HEK293 (cell line): ENCODE results near the gene MATCAP1.

Source experiments
- CTCF ChIA-PET: fragments of 350-600 bp; formaldehyde crosslinking; extraction: SDS; loops from one replicate; lab custom pipeline; 2021; ENCODE audit warnings: antibody characterized with exemption; lab: Yijun Ruan, JAX
- POLR2A ChIA-PET: fragments of 300-600 bp; formaldehyde crosslinking; extraction: SDS; loops from one replicate; lab custom pipeline; 2020; ENCODE audit warnings: antibody characterized with exemption, inconsistent platforms; lab: Yijun Ruan, JAX
- H3K27ac ChIP-seq: fragments of 200-500 bp; sonication (Bioruptor generic); 2 replicates; pipeline ENCODE4 v1.5.1; 2014; ENCODE audit warnings: low read depth, low read length, control low read depth, inconsistent platforms; ENCODE audit errors: extremely low read depth
- H3K36me3 ChIP-seq, 2 experiments: fragments of 200-500 bp in 1 of 2; sonication (Bioruptor generic) in 1 of 2; 1 replicate in 1 of 2; 2 replicates in 1 of 2; pipeline ENCODE4 v1.5.1; 2014 to 2017; ENCODE audit warnings: inconsistent platforms in 2 of 2, low read length in 2 of 2; ENCODE audit not compliant: control insufficient read depth in 2 of 2, insufficient read depth in 1 of 2
- H3K4me1 ChIP-seq: fragments of 200-500 bp; sonication (Bioruptor generic); 2 replicates; pipeline ENCODE4 v1.5.1; 2014; ENCODE audit warnings: mild to moderate bottlenecking, low read length, inconsistent platforms; ENCODE audit not compliant: control insufficient read depth, insufficient read depth
- H3K4me3 ChIP-seq: 2 replicates; pipeline ENCODE4 v1.5.1; 2011; ENCODE audit warnings: low read depth, mild to moderate bottlenecking, control low read depth, low read length, moderate library complexity
- H3K9me3 ChIP-seq: fragments of 200-500 bp; sonication (Bioruptor generic); 2 replicates; pipeline ENCODE4 v1.5.1; 2014; ENCODE audit warnings: low read depth, low read length, inconsistent platforms; ENCODE audit not compliant: control insufficient read depth, insufficient read depth
- FEZF1 ChIP-seq: fragments of 450-650 bp; formaldehyde crosslinking; IDR thresholded peaks from 2 replicates; pipeline ENCODE4 v1.5.1; 2016; ENCODE audit warnings: missing biosample characterization, missing genetic modification characterization
- GLI2 ChIP-seq: fragments of 450-650 bp; formaldehyde crosslinking; IDR thresholded peaks from 2 replicates; pipeline ENCODE4; 2017; ENCODE audit warnings: missing biosample characterization, missing genetic modification characterization, low read depth, borderline replicate concordance
- SCRT2 ChIP-seq: fragments of 450-650 bp; formaldehyde crosslinking; IDR thresholded peaks from 2 replicates; pipeline ENCODE4 v1.5.1; 2016; ENCODE audit warnings: missing biosample characterization, missing genetic modification characterization
- YY2 ChIP-seq: fragments of 450-650 bp; formaldehyde crosslinking; IDR thresholded peaks from 2 replicates; pipeline ENCODE4 v1.5.1; 2016; ENCODE audit warnings: missing biosample characterization, missing genetic modification characterization
- ZBTB21 ChIP-seq: fragments of 450-650 bp; formaldehyde crosslinking; IDR thresholded peaks from 2 replicates; pipeline ENCODE4 v1.5.1; 2017; ENCODE audit warnings: missing biosample characterization, missing genetic modification characterization
- ZFHX2 ChIP-seq: fragments of 450-650 bp; formaldehyde crosslinking; conservative IDR thresholded peaks from 2 replicates; pipeline ENCODE4 v1.5.1; 2016; ENCODE audit warnings: missing biosample characterization, missing genetic modification characterization
- ZNF19 ChIP-seq: fragments of 450-650 bp; formaldehyde crosslinking; IDR thresholded peaks from 2 replicates; pipeline ENCODE4; 2016; ENCODE audit warnings: missing biosample characterization, missing genetic modification characterization, low read depth
- ZNF2 ChIP-seq: fragments of 450-650 bp; formaldehyde crosslinking; IDR thresholded peaks from 2 replicates; pipeline ENCODE4 v1.5.1; 2016; ENCODE audit warnings: missing biosample characterization, missing genetic modification characterization
- ZNF239 ChIP-seq: fragments of 450-650 bp; formaldehyde crosslinking; IDR thresholded peaks from 2 replicates; pipeline ENCODE4 v1.5.1; 2016; ENCODE audit warnings: missing biosample characterization, missing genetic modification characterization
- ZNF391 ChIP-seq: fragments of 450-650 bp; formaldehyde crosslinking; IDR thresholded peaks from 2 replicates; pipeline ENCODE4 v1.5.1; 2016; ENCODE audit warnings: low read depth, missing biosample characterization, missing genetic modification characterization, borderline replicate concordance
- ZNF514 ChIP-seq: fragments of 450-650 bp; formaldehyde crosslinking; IDR thresholded peaks from 2 replicates; pipeline ENCODE4 v1.5.1; 2016; ENCODE audit warnings: missing biosample characterization, missing genetic modification characterization
- ZNF521 ChIP-seq: fragments of 450-650 bp; formaldehyde crosslinking; IDR thresholded peaks from 2 replicates; pipeline ENCODE4 v1.5.1; 2017; ENCODE audit warnings: missing biosample characterization, mild to moderate bottlenecking, missing genetic modification characterization
- ZNF561 ChIP-seq: fragments of 450-650 bp; IDR thresholded peaks from 2 replicates; pipeline ENCODE4 v1.5.1; 2018; ENCODE audit warnings: missing biosample characterization, missing genetic modification characterization, borderline replicate concordance
- ZNF624 ChIP-seq: fragments of 450-650 bp; formaldehyde crosslinking; IDR thresholded peaks from 2 replicates; pipeline ENCODE4 v1.5.1; 2017; ENCODE audit warnings: missing biosample characterization, missing genetic modification characterization
- ZNF658 ChIP-seq: fragments of 450-650 bp; formaldehyde crosslinking; IDR thresholded peaks from 2 replicates; pipeline ENCODE4; 2016; ENCODE audit warnings: missing biosample characterization, missing genetic modification characterization
- ZNF660 ChIP-seq: fragments of 450-650 bp; IDR thresholded peaks from 2 replicates; pipeline ENCODE4 v1.5.1; 2018; ENCODE audit warnings: missing biosample characterization, mild to moderate bottlenecking, missing genetic modification characterization
- ZXDB ChIP-seq: fragments of 450-650 bp; formaldehyde crosslinking; IDR thresholded peaks from 2 replicates; pipeline ENCODE4 v1.5.1; 2016; ENCODE audit warnings: missing biosample characterization, missing genetic modification characterization
- TF ChIP-seq, protein P1 (sequence below): fragments of 450-650 bp; IDR thresholded peaks from 2 replicates; pipeline ENCODE4 v1.5.1; 2018; ENCODE audit warnings: missing biosample characterization, missing genetic modification characterization
- TF ChIP-seq, protein P2 (sequence below): fragments of 450-650 bp; formaldehyde crosslinking; IDR thresholded peaks from 2 replicates; pipeline ENCODE4 v1.5.1; 2016; ENCODE audit warnings: missing biosample characterization, missing genetic modification characterization, low read depth
- TF ChIP-seq, protein P3 (sequence below): fragments of 450-650 bp; formaldehyde crosslinking; IDR thresholded peaks from 2 replicates; pipeline ENCODE4 v1.5.1; 2016; ENCODE audit warnings: missing biosample characterization, missing genetic modification characterization
- TF ChIP-seq, protein P4 (sequence below): fragments of 450-650 bp; formaldehyde crosslinking; IDR thresholded peaks from 2 replicates; pipeline ENCODE4 v1.5.1; 2016; ENCODE audit warnings: missing biosample characterization, missing genetic modification characterization
- TF ChIP-seq, protein P5 (sequence below): fragments of 450-650 bp; formaldehyde crosslinking; IDR thresholded peaks from 2 replicates; pipeline ENCODE4 v1.5.1; 2016; ENCODE audit warnings: missing biosample characterization, missing genetic modification characterization

MATCAP1 gene

DNA sequence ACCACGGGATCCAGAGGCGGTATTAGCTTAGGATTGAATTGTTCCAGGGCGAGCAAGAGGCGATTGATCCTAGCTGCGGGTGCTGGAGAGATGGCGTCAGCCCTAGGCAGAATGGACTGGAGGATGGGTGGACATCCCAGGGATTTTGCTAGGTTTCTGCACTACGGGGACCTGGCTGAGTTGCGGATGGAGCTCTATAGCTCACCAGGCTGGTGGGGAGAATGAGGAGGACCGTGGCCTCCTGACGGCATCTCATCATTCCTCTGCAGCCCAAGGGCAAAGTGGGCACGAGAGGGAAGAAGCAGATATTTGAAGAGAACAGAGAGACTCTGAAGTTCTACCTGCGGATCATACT is 43.8 kb upstream of the MATCAP1 start:
- no peaks in the 10 kb centered on the region for H3K9me3 ChIP-seq
- POLR2A ChIA-PET: interaction anchor here (0.9 to 10.0 kb wide), 9 partner anchors 10 to 210 kb away, joined by 3 to 109 read pairs (median 6); partner anchors contain the start of genes FHOD1 and SLC9A5
- no peaks in the 10 kb centered on the region for H3K4me1 ChIP-seq
- TF ChIP-seq ZNF391 (tag by site-specific recombination): no peak
- no peak for TF ChIP-seq ZNF521 (tag by site-specific recombination)
- no peak for TF ChIP-seq GLI2 (tag by site-specific recombination)
- no peak for TF ChIP-seq ZNF624 (tag by site-specific recombination)
- TF ChIP-seq, protein P1, sequence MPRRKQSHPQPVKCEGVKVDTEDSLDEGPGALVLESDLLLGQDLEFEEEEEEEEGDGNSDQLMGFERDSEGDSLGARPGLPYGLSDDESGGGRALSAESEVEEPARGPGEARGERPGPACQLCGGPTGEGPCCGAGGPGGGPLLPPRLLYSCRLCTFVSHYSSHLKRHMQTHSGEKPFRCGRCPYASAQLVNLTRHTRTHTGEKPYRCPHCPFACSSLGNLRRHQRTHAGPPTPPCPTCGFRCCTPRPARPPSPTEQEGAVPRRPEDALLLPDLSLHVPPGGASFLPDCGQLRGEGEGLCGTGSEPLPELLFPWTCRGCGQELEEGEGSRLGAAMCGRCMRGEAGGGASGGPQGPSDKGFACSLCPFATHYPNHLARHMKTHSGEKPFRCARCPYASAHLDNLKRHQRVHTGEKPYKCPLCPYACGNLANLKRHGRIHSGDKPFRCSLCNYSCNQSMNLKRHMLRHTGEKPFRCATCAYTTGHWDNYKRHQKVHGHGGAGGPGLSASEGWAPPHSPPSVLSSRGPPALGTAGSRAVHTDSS (tag by site-specific recombination): no peak
- no peak for TF ChIP-seq SCRT2 (tag by site-specific recombination)
- TF ChIP-seq ZNF514 (tag by site-specific recombination): no peak
- peak overlapping the region; percentile 93 for H3K4me3 ChIP-seq
- no peak overlapping the region; the same call in 1 of the 2 replicates for H3K27ac ChIP-seq
- CTCF ChIA-PET: interaction anchor here (0.7 to 1.1 kb wide), 3 partner anchors 17 to 48 kb away, joined by 3 read pairs; no protein-coding TSS in a partner anchor
- peaks cover 4 to 47% of the 10 kb centered on the region in 2 experiments; a peak in 2 of 3 replicates for H3K36me3 ChIP-seq

DNA sequence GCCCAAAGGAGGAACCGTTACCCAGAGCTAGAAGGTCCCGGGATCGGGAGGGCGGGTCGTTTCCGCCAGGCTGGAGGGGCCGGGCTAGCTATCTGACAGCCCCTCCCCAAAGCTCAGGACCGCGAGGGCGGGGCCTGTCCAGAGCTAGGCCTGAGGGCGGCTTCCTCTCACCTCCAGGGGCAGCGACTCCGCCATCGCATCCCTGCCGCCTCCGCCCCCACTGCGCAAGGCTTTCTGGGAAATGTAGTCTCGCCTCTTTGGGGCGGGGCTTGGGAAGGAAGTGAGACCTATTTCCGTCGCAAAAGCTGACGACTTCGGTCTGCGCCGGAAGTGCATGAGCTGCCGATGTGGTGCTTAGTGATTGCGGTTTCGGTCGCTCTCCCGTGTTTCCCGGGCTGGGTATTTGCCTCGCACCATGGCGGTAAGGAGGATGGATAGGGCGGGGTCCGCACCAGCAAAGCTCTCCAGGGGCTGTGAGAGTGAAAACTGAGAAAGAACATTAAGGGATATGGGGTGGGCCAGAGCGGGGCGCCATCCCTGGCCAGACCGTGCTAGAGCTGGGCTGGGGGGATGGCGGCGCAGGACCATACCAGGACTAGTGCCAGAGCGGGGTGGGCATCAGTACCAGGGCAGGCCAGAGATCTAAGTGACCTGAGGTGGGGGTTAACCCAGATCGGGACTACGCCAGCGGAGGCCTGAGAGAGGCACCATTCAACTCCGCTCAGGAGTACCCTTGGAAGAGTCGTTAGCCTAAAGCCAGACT is 43.2 kb upstream of the MATCAP1 start, which contains the start of gene TMEM208:
Gene TMEM208, plus strand, starts transcription at position 327 of the 763 bp plus-strand sequence. Its CDS starts 89 bp downstream, at position 416.
- POLR2A ChIA-PET: interaction anchor here (0.5 to 10.0 kb wide), 16 partner anchors 9 to 209 kb away, joined by 3 to 109 read pairs (median 5); partner anchors contain the start of genes FHOD1, KCTD19, LRRC36 and SLC9A5
- Histone ChIP-seq H3K27ac (no peak within 1 kb of the TSS; the same call in 1 of the 2 replicates), H3K4me3 (peak within 1 kb of the TSS; percentile 93), H3K9me3 (no peaks in the 10 kb centered on the region), H3K4me1 (no peaks in the 10 kb centered on the region), H3K36me3 (peaks cover under 1 to 45% of the 10 kb centered on the region in 2 experiments; a peak in 2 of 3 replicates)
- CTCF ChIA-PET: interaction anchor here (0.7 to 1.1 kb wide), 10 partner anchors 12 to 239 kb away, joined by 3 to 4 read pairs (median 3); partner anchors contain the start of gene ZDHHC1
- TF ChIP-seq ZNF660 (tag by site-specific recombination) (peak; percentile 54), ZNF239 (0 out of 2 replicates have a peak, but pooled peaks have one; percentile 49), ZNF19 (tag by site-specific recombination) (no peak), ZBTB21 (peak; percentile 81; the same call in 1 of the 2 replicates), ZNF658 (tag by site-specific recombination) (no peak), YY2 (tag by site-specific recombination) (peak; percentile 96), ZFHX2 (tag by site-specific recombination) (peak; percentile 89), FEZF1 (tag by site-specific recombination) (no peak), ZXDB (tag by site-specific recombination) (peak; percentile 99), ZNF561 (tag by site-specific recombination) (peak; percentile 56; the same call in 1 of the 2 replicates), ZNF2 (tag by site-specific recombination) (peak; percentile 28; the same call in 1 of the 2 replicates)
- TF ChIP-seq, protein P2, sequence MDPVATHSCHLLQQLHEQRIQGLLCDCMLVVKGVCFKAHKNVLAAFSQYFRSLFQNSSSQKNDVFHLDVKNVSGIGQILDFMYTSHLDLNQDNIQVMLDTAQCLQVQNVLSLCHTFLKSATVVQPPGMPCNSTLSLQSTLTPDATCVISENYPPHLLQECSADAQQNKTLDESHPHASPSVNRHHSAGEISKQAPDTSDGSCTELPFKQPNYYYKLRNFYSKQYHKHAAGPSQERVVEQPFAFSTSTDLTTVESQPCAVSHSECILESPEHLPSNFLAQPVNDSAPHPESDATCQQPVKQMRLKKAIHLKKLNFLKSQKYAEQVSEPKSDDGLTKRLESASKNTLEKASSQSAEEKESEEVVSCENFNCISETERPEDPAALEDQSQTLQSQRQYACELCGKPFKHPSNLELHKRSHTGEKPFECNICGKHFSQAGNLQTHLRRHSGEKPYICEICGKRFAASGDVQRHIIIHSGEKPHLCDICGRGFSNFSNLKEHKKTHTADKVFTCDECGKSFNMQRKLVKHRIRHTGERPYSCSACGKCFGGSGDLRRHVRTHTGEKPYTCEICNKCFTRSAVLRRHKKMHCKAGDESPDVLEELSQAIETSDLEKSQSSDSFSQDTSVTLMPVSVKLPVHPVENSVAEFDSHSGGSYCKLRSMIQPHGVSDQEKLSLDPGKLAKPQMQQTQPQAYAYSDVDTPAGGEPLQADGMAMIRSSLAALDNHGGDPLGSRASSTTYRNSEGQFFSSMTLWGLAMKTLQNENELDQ (tag by site-specific recombination): no peak
- TF ChIP-seq, protein P3, sequence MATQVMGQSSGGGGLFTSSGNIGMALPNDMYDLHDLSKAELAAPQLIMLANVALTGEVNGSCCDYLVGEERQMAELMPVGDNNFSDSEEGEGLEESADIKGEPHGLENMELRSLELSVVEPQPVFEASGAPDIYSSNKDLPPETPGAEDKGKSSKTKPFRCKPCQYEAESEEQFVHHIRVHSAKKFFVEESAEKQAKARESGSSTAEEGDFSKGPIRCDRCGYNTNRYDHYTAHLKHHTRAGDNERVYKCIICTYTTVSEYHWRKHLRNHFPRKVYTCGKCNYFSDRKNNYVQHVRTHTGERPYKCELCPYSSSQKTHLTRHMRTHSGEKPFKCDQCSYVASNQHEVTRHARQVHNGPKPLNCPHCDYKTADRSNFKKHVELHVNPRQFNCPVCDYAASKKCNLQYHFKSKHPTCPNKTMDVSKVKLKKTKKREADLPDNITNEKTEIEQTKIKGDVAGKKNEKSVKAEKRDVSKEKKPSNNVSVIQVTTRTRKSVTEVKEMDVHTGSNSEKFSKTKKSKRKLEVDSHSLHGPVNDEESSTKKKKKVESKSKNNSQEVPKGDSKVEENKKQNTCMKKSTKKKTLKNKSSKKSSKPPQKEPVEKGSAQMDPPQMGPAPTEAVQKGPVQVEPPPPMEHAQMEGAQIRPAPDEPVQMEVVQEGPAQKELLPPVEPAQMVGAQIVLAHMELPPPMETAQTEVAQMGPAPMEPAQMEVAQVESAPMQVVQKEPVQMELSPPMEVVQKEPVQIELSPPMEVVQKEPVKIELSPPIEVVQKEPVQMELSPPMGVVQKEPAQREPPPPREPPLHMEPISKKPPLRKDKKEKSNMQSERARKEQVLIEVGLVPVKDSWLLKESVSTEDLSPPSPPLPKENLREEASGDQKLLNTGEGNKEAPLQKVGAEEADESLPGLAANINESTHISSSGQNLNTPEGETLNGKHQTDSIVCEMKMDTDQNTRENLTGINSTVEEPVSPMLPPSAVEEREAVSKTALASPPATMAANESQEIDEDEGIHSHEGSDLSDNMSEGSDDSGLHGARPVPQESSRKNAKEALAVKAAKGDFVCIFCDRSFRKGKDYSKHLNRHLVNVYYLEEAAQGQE (tag by site-specific recombination): no peak
- TF ChIP-seq, protein P4, sequence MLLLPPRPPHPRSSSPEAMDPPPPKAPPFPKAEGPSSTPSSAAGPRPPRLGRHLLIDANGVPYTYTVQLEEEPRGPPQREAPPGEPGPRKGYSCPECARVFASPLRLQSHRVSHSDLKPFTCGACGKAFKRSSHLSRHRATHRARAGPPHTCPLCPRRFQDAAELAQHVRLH (tag by site-specific recombination): 0 out of 2 replicates have a peak, but pooled peaks have one; percentile 66
- TF ChIP-seq, protein P5, sequence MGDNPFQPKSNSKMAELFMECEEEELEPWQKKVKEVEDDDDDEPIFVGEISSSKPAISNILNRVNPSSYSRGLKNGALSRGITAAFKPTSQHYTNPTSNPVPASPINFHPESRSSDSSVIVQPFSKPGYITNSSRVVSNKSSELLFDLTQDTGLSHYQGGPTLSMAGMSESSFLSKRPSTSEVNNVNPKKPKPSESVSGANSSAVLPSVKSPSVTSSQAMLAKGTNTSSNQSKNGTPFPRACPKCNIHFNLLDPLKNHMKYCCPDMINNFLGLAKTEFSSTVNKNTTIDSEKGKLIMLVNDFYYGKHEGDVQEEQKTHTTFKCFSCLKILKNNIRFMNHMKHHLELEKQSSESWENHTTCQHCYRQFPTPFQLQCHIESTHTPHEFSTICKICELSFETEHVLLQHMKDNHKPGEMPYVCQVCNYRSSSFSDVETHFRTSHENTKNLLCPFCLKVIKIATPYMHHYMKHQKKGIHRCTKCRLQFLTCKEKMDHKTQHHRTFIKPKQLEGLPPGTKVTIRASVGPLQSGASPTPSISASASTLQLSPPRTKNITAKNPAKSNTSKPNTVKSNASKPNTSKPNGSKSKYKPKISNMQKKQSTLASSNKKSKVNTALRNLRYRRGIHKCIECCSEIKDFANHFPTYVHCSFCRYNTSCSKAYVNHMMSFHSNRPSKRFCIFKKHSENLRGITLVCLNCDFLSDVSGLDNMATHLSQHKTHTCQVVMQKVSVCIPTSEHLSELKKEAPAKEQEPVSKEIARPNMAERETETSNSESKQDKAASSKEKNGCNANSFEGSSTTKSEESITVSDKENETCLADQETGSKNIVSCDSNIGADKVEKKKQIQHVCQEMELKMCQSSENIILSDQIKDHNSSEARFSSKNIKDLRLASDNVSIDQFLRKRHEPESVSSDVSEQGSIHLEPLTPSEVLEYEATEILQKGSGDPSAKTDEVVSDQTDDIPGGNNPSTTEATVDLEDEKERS (tag by site-specific recombination): no peak
